Colon (tissue), 2 donors: ENCODE measurements around the gene DHX36.

Source experiments
- FAIRE-seq: peaks from 2 replicates; lab custom pipeline; 2012; peaks lifted over from hg19 to GRCh38; lab: Jason Lieb, UNC
- donor health status: control.
- donor health status: control.

DHX36 gene

DNA sequence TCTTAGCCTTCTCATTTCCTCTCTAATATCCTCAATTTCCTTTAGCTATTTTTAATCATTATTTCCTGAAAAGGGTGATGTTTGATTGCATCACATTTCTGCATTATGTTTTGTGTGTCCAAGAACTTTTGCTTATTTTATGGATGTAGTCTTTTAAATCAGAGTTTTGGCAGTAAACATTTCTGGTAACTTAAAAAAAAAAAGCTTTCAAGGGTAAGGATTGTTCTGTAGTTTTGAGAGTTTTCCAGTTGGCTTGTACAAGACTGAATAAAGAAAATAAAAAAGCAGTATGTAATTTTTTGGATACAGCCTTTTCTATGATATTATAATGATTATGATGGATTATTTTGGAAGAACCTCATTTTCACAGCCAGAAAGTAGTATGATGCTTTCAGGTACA lies 99.4 kb downstream of the DHX36 start:
- no peak for FAIRE-seq

DNA sequence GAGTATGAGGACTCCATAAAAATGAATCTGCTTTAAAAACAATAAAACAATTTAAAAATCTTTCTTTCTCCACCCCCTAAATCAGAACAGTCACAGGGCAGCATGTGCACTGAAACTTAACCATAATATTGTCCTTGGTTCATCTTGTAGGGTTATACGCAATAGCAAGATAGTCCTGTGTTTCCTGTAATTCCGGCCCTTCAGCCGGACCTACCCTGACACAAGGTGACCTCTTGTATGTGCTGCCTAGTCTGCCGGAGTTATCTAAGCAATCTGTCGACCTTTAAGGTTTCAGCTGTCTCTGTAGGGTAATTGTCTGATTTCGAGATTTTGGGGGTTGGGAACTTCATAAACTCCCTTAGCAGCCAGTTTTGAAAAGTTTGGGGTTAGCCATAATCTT lies 99.9 kb downstream of the DHX36 start:
- FAIRE-seq: no peak

DNA sequence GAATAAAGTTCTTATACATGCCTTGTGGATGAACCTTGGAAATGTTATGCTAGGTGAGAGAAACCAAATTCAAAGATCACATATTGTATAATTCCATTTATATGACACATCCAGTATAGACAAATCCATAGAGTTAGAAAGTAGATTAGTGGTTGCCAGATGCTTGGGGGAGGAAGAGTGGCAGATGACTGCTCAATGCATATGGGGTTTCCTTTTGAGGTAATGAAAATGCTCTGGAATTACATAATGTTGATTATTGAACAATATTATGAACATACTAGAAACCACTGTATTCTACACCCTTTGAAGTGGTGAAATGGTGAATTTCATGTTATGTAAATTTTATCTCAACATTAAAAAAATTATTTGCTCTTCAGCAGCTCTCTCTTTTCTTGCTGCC lies 100.8 kb downstream of the DHX36 start:
- no peak for FAIRE-seq
